ENCODE data around the gene NDFIP2.

NDFIP2 gene

DNA sequence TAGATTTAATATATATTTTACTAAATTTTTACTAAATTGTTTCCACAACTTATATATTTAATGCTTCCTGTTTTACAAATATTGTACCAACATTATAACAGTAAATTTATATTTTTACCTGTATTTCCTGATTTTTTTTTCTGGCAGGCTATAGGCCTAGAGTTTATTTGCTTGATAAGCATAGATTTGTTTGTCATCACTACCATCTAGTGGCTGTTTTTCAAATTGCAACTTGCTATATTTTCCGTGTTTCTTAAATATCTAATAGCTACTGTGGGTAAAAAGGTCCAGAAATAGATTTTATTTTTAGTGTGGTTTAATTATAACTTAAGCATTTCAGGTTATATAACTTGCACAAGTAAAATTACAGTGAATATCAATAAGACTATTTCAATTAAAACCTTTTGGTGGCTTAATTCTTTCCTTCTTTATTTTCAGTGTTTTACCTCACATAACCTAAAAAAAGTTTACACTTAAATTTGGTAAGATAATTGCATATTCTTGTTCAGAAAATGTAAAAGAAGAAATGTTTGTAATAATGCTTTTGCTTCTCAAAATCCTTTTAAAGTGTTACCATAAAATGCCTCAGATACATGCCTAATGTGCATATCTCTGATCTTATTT, 60.6 kb downstream of the NDFIP2 start:
- DNase-seq (ENCODE audit: low read depth), result peak; percentile 78
- no peak overlapping the region for H3K4me3 ChIP-seq (ENCODE audit: low read depth, low read length)
- TF ChIP-seq POLR2A (IDR thresholded peaks at IDR 0.05; ENCODE audit: extremely low read depth, insufficient read length), result no peak
- peak; percentile 44 for TF ChIP-seq CTCF (IDR thresholded peaks at IDR 0.05; ENCODE audit: low read depth, low read length)

DNA sequence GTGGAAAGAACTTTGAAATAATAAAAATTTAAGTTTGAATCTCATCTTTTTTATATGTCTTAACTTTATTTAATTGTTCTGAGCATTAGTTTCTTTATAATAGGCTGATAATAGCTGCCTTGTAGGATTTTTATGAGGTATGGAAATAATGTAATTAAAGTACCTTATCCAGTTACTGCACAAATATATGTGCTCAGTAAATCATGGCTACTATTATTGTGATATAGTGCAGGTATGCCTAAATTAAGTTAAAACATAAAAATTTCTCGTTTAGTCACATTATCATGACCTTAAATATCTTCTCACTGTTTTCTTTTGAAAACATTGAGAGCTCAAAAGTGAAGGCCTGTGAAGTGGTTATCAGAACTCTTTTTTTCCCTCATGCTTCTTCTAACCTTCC, 62.9 kb downstream of the NDFIP2 start:
- TF ChIP-seq POLR2A (IDR thresholded peaks at IDR 0.05; ENCODE audit: extremely low read depth, insufficient read length) (no peak), CTCF (IDR thresholded peaks at IDR 0.05; ENCODE audit: low read depth, low read length) (no peak), MYC (IDR thresholded peaks at IDR 0.05; ENCODE audit: low read depth, low read length) (no peak)
- TF ChIP-seq, protein P1, sequence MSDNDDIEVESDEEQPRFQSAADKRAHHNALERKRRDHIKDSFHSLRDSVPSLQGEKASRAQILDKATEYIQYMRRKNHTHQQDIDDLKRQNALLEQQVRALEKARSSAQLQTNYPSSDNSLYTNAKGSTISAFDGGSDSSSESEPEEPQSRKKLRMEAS (IDR thresholded peaks at IDR 0.05; ENCODE audit: low read depth, low read length), result no peak
- no peak for DNase-seq (ENCODE audit: low read depth)
- no peak overlapping the region for H3K4me3 ChIP-seq (ENCODE audit: low read depth, low read length)

DNA sequence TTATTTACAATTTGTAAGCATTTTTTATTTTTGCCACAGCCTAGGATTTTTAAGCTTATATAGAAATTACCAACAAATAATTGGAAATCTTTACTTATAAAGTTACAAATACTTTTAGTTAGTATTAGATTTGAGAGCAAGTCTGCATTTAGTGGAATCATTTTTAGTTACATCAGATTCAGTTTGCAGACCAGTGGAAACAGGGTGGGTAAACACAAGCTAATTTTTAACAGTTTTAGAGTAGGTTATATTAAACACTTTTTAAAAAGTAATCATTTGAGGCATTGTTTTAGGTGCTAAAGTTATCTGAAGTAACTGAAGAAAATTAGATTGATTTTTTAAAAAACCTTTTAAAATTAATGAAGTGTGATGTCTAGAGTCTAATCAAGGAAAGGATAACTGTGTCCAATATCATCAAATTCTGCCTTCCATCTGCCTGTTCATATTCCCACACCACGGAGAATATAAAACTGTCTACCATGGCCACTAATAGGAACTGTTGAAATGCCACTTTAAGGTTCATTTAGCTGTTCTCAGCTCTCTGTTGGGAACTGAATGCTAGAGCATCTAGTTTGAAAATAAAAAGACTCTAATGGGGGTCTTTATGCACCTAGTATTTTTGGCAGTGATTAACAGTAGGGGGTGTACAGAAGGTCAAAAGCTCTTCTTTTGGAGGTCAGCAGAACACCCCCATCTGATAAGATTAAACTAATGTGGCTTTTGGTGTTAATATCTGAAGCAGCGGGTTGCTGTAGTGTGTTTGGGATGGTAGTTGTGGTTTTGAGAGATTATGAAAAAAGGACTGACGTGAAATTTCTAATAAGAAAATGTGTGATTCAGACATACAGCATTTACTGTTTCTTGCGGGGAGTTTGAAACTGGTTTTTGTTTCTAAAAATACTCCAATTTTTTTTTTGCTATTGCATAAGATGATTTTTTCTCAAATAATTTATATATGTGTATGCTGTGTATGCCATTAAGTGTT, 66.5 kb downstream of the NDFIP2 start:
- no peak for DNase-seq (ENCODE audit: low read depth)
- TF ChIP-seq POLR2A (IDR thresholded peaks at IDR 0.05; ENCODE audit: extremely low read depth, insufficient read length) (no peak), MYC (IDR thresholded peaks at IDR 0.05; ENCODE audit: low read depth, low read length) (no peak), CTCF (IDR thresholded peaks at IDR 0.05; ENCODE audit: low read depth, low read length) (no peak)
- TF ChIP-seq, protein P1 (IDR thresholded peaks at IDR 0.05; ENCODE audit: low read depth, low read length), result no peak
- no peak overlapping the region for H3K4me3 ChIP-seq (ENCODE audit: low read depth, low read length)

- no peak for TF ChIP-seq MYC (IDR thresholded peaks at IDR 0.05; ENCODE audit: low read depth, low read length)
- no peak for TF ChIP-seq CTCF (IDR thresholded peaks at IDR 0.05; ENCODE audit: low read depth, low read length)
- no peak for TF ChIP-seq POLR2A (IDR thresholded peaks at IDR 0.05; ENCODE audit: extremely low read depth, insufficient read length)
- TF ChIP-seq, protein P1 (IDR thresholded peaks at IDR 0.05; ENCODE audit: low read depth, low read length), result no peak
- DNase-seq (ENCODE audit: low read depth), result no peak
- H3K4me3 ChIP-seq (ENCODE audit: low read depth, low read length), result no peak overlapping the region
These were observed 67.9 kb downstream of the NDFIP2 start for GRCh38 chr13:79548902-79549301.

DNA sequence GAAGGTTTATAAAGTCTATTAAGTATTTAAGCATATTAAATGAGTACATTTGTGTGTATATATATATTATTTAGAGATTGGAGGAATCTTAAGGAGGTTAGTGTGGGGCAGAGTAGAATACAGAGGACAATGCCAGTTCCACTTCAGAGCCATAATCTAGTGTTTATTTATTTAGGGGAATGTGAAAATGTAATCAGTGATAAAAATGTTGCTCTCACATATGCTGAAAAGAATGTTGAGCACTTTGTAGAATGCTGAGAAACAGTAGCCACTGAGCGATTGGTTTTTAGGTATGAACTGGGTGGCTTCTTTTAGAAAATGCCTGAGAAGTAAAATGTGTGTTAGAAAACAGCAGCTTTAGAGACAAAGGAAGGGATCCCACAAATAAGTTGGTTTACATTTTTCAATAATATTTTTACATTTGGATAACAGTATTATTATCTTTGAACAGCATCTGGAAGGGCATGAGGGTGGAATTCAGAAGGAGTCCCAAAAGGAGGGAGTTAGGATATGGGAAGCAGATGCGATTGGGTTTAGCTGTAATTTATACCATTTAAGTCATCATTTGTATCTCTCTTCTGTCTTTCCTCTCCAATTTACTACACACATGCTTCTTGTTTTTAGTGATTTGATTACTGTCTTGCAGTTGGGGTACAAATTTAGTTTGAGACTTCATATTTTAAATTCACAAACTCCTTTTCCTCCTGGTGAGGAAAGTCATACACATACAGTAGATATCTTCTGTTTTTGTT, 68.6 kb downstream of the NDFIP2 start:
- DNase-seq (ENCODE audit: low read depth), result no peak
- TF ChIP-seq CTCF (IDR thresholded peaks at IDR 0.05; ENCODE audit: low read depth, low read length) (no peak), MYC (IDR thresholded peaks at IDR 0.05; ENCODE audit: low read depth, low read length) (no peak), POLR2A (IDR thresholded peaks at IDR 0.05; ENCODE audit: extremely low read depth, insufficient read length) (no peak)
- TF ChIP-seq, protein P1 (IDR thresholded peaks at IDR 0.05; ENCODE audit: low read depth, low read length), result no peak
- no peak overlapping the region for H3K4me3 ChIP-seq (ENCODE audit: low read depth, low read length)
